Germinal center (tissue), 1 donor: ENCODE data around the gene FBXW8.

Experiments used
- DNase-seq: peaks from one replicate; pipeline ENCODE4 v3.0.0; 2012; ENCODE audit warnings: mixed read lengths, low spot score

Gene FBXW8, protein sequence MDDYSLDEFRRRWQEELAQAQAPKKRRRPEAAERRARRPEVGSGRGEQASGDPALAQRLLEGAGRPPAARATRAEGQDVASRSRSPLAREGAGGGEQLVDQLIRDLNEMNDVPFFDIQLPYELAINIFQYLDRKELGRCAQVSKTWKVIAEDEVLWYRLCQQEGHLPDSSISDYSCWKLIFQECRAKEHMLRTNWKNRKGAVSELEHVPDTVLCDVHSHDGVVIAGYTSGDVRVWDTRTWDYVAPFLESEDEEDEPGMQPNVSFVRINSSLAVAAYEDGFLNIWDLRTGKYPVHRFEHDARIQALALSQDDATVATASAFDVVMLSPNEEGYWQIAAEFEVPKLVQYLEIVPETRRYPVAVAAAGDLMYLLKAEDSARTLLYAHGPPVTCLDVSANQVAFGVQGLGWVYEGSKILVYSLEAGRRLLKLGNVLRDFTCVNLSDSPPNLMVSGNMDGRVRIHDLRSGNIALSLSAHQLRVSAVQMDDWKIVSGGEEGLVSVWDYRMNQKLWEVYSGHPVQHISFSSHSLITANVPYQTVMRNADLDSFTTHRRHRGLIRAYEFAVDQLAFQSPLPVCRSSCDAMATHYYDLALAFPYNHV

DNA sequence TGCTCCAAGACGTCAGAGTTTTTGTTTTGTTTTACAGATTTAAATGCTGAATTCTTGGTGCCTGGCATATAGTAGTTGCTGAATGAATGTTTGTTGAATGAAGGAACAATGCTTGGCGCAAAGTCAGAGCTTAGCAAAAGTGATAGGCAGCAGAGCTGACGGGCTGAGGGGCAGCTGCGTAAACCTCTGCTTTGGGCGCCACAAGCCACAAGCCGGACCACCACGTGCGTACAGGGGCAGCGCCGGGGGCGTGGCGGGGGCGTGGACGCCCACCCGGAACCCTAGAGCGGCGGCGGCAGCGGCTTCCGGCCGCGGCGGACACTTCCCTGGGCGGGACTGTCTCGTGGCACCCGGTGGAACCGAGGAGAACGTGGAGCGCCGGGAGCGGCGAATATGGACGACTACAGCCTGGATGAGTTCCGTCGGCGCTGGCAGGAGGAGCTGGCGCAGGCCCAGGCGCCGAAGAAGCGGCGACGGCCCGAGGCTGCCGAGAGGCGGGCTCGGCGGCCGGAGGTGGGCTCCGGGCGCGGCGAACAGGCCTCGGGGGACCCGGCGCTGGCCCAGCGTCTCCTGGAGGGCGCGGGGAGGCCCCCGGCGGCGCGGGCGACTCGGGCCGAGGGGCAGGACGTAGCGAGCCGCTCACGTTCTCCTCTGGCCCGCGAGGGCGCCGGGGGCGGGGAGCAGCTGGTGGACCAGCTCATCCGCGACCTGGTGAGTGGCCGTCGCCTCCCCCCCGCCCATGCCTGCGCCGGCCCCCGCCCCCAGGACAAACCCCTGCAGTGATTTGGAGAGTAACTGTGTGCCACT, at the start of gene FBXW8:
Gene FBXW8, plus strand, starts transcription at position 306 of the 807 bp plus-strand sequence. Its CDS starts 88 bp downstream, at position 394.
- peak; percentile 79 for DNase-seq

DNA sequence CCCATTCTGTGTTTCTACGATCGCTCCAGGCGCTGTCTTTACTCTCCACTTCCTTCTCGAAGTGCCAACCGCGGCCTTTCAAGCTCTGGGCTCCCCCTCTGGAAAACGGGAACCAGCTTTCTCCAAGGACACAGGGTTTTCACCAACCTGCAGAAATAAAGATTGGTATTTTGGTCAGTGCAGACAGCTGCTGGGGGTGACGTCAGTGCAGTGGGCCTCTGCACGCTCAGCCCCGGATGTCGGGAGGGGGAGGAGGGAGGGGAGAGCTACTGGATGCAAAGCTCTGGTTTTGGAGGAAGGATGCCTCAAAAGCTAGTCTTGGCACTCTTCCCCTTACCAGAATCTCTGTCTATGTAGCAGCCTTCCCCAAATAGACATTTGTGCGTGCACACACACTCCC, 49.4 kb upstream of the FBXW8 start:
- DNase-seq = peak; percentile 83

DNA sequence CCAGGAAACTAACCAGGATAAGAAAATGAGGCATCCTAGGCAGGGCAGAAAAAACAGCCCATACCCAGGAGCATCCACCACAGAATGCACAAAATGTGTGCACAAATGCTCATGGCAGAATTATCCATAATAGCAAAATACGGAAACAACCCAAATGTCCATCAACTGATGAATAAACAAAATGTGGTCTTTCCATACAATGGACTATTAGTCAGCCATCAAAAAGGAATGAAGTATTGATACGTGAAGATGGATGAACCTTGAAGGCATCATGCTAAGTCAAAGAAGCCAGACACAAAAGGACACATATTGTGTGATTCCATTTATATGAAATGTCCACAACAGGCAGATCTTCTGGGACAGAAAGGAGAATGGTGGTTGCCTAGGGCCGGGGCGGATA, 48.6 kb upstream of the FBXW8 start:
- DNase-seq = no peak

DNA sequence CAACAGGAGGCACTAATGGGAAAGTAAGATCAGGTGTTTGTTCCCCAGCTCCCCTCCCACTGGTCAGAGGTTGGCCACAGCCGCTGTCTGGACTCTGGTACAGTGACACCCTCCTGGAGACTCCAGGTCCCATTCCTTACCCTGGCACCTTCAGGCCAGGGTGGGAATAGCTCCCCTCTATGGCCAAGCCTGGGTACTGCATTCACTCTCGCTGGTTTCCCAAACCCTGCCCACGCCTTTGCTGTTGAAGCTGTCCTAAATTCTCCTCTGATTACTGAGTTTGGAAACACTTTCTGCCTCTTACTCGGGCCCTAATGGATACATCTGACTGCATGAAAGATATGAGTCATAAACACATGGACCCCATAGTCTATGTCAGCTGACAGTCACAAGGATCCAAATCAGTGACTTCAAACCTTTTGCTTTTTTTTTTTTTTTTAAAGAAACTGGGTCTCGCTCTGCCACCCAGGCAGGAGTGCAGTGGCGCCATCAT, 47.4 kb upstream of the FBXW8 start:
- DNase-seq = no peak

DNA sequence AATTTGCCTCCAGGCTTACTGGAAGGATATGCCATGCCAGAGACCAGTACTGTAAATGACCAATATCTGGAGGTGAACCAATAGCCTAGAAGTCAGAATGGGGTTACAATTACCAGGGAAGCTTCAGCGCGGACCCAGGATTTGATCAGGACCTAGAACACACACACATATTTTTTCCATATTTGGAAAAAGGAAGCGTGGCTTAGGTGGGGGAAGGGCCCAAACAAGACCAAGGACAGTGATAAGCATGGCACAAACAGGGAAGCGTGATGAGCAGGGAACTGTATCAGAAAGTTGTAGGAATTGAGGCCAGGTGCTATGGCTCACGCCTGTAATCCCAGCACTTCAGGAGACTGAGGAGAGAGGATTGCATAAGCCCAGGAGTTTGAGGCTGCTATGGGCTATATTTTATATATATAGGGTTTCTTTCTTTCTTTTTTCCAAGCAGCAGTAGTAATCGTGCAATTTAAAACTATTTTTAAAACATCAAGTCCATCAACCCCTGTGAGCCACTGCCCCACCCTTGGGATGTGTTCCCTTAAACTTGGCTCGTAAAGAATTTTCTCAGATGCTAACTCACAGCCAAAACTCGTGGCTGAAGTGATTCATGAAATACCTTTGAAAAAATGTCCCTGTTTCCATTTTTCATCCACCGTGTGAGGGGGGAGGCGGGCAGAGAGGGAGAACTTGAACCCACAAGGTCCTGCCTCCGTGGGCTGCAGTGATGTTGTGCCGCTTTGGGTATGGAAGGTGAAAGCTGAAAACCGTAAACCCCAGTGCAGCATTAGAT, 46.2 kb upstream of the FBXW8 start:
- DNase-seq = no peak

DNA sequence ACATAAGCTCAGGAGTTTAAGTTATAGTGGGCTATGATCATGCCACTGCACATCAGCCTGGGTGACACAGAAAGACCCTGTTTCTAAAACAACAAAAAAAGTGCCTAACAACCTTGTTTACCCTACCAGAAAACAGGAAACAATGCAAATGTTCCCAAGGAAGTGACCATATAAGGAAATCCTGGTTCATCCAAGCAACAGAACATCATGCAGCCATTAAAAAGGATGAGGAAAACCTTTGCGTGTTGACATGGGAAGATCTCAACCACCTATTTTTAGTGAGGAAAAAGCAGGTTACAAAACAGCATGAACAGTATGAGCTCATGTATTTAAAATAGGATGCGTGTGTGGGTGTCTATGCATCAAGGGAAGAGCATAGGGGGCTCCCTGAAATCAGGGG, 43.2 kb upstream of the FBXW8 start:
- no peak for DNase-seq

DNA sequence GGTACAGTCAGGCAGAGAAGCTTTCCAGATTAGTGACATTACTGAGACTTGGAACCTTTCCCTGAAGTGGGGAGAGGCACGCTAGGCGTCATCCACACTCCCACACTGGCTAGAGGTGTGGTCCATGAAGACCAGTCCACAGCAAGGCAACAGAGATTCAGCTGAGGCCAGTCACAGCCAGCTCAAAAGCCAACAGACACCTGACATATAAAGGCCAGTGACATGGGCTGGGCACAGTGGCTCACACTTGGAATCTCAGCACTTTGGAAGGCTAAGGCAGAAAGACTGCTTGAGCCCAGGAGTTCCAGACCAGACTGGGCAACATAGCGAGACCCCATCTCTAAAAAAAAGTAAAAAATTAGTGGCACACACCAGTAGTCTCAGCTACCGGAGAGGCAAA, 40.4 kb upstream of the FBXW8 start:
- no peak for DNase-seq

DNA sequence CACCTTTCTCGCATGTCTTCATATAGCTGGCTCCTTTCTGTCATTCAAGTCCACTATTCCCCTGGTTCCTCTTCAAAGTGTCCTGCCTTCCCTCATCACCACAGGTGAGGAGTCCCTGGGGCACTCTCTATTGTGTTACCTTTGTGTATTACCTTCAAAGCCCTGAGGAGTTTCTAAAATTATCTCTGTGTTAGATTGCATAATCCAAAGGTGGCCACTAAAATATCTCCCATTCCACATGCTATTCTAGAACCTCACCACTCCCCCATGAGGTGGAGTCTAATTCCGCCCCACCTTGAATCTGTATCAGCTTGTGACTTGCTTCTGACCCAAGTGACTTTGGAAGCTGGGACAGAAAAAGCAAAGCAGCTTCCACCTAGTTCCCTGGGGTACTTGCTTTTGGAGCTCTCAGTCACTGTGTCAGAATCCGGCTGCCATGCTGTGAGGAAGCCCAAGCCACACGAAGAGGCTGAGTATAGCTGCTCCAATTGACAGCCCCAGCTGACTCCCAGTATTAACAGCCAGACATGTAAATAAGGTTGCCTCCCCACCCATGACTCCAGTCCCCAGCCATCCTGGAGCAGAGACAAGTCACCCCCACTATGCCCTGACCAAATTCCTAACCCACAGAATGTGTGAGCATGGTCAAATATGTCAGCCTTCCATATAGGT, 36.3 kb upstream of the FBXW8 start:
- DNase-seq = no peak

DNA sequence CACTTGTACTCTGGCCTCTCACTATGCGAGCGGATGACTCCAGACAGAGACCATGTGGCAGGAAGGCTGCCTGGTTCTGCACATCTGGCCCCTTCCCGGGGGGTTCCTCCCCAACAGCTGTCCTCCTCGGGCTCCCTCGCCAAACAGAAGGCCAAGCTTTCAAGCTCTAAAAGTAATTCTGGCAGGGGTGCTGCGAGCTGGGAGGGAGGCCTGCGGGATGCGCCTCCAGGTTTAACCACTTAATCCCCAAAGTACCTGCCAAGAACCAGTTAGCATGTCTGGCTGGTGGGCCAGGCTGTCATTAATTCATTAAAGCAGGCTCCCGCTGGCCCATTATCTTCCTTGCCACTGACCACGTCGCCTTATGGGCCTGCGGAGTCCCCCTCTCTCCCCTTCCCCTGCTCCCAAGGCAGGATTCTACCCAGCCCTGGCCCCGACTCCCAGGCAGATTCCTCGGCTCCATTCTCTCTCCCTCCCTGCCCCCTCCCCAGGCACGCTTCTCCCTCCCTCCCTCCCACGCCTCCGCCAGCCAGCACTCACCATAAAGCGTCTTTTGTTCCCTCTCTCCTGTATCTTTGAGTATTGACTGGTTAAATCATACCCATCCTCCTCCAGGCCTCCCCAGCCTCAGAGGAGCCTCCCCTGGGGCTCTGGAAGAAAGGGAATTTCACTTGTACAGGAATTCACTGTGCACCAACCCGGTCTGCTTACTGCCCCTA, 34.4 kb upstream of the FBXW8 start:
- DNase-seq = no peak

DNA sequence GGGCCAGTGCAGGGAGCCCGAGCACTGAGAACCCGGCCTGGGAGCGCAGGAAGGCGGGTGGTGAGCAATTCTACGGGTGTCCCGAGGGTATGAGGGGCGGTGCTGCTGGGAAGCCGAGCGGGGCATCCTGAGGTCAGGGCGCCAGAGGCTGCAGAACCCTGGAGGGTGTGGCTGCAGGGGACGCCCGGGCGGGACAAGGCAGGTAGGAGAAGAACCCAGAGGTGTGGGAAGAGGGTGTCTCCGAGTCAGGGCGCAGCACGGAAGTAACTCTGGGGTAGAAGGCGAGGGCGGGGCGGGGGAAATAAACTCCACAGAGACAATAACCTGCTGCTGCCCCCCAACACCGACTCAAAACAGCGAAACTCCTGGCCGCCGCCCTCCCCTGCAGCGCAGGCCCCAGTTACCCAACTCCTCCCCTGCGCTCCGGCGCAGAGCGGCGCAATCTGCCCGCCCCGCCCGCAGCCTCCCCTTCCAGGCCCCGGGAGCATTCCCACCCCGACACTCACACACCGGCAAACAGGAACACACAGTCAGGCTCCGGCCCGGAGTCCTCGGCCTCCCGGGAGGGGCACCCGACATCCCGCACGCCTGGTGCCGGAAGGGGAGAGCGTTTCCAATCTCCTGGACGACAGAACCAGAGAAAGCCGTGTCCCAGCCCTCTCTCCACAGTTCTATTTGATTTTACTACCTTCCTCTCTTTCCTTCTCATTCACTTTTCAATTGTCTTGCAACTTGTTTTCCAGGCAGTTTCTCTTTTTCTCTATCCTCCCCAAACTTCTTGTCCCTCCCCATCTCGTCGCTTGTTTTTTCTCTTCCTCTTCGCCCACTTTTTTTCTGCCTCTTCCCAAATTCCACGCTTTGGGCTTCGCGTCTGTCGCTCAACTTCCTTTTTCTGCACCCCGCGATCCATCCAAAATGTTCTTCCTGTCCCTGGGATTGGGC, 31.9 kb upstream of the FBXW8 start:
- DNase-seq = no peak

DNA sequence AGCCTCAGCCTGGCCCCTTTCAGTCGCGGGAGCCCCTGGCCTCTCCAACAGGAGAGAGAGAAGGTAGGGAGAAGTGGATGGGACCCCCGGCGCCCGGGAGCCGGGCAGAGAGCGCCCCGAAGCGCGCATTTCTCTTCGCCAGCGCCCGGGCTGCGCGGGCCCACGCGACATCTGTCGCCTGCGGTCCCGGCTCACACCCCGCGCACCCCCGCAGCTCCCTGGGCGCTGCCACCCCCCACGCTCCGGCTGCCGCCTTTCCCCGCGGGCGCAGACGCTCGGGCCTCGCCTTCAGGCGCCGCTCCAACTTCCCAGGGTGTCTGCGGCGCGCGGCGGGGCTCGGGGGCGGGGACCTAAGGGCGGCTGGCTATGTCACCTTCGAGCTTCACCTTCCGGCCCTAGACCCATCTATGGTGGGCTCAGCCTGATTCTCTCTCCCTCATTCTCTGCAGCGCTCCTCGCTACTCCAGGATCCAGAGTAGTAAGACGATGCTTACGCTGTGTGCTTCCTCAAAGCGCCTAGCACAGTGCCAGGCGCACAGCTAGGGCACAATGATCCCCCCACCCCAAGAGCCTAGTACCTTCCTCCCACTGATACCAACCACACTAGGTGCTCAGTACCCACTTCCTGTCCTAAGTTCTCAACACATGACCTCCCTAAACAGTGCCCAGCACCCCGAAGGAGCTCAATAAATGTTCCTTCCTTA, 31.1 kb upstream of the FBXW8 start:
- no peak for DNase-seq

DNA sequence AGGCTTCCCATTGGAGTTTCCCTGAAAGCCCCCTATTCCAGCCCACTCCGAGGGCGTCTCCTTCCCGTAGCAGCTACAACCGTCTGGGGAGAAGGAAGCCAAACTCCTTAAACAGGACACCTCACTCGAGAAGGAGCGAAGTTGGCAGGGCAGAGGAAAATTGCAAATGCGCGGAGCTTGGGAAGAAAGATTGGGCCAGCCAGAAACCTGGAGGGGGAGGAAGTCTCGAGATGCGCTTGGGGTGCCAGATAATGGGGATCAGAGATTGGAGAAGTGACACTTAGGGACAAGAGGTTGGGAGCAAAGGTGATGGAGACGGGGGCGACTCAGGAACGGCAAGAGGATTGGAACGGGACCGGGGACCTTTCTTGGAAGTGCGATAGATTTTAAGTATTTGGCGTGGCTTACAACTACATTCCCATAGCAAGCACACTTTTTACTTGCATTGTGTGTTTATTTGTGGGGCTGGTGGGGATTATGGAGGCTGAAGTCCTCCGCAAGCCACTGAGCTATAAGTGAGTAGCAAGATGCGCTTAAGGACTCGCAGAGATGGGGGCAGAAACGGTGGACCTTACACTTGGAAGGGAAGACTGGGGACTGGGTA, 30.4 kb upstream of the FBXW8 start:
- DNase-seq = no peak

DNA sequence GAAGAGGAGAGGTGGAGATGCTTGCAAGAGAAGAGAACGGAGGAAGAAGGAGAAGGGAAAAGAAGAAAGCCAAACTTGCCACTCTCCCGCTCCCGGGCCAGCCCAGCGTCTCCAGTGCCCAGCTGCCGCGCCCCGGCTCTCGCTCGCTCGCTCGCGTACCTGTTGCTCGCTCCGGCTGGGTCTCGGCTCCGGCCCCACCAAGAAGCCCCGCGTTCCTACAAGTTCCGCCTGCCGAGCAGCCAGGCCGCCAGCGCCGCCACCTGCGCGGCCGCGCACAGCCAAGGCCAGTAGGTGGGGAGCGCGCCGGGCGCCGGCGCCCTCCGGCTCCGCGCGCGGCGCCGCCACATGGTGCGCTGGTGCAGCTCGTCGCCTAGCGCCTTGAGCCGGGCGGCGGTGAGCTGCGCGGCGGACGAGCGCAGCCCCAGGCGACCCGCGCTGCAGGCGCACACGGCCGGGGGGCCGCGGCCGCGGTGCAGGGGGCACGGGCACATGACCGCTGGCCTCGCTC, 29.9 kb upstream of the FBXW8 start:
- DNase-seq = peak; percentile 84

DNA sequence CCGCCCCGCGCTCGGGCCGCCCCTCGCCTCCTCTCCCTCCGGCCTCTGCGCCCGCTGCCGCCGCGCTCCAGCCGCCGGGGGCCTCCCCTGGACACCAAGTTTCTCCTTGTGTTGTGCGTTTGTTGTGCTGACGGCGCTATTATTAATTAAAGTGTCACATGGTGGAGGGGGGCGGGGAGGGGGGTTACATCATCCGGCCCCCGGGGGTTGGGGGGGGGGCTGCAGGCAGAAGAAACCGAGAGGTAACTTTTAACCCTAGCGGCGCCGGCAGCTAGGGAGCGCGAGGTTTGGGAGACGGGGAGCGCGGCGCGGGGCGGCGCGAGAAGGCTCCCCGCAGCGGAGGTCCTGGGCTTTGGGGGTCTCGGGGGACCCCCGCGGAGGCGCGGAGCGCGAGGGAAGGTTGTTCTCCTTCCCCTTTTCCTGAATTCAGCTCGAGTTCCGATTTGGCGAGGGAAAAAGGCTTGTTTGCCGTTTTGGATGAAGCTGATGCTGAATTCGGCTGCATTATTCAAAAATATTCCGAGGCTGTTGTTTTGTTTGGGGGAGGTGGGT, 29.3 kb upstream of the FBXW8 start, which contains the start of gene HRK:
Gene HRK, minus strand, starts transcription at position 117 of the 552 bp plus-strand sequence. CDS start 134 bp downstream, outside the sequence.
- DNase-seq = no peak

DNA sequence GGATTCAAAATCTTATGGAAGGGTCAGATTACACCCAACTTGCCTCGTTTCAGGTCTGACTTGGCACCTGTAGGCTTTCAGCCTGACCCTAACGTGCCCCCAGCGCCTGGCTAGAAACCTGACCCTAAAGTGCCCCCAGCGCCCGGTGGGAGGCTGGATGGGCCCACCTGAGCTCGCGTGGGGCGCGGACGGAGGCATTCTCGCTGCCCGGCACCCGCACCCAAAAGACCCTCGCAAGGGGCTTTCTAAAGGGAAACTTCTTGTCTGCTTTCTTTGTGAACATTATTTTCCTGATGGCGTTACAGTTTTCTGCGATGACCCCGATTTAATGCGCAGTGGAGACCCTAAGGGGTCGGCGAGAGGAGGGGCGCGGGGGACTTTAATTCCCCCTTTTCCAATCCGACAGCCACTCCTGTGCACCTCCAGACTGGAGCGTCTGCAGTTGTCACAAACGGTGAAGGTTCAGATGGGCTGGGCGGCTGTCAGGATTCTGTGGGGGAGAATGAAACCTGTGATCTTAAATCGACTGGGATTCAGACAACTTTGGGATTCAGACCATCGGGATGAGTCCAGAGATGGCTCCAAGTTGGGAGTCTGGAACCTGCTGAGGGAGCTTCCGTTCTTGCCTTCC, 28.8 kb upstream of the FBXW8 start:
- no peak for DNase-seq

DNA sequence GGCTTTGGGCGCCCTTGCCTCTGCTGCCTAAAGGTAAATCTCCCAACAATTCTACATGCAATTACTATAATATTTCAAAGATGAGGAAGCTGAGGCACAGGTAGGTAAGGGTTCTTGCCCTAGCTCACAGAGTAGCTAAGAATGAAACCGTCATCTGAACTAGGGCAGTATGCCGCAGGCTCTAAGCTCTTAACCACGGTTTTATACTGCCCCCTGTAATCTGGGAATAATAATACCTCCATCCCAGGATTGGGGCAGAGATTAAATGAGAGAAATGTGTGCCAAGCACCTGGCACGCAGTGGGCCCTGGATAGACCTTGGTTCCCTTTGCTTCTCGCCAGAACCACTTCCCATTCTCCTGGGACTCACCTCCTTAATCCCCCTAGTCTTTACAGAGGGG, 28.0 kb upstream of the FBXW8 start:
- DNase-seq = peak; percentile 39

DNA sequence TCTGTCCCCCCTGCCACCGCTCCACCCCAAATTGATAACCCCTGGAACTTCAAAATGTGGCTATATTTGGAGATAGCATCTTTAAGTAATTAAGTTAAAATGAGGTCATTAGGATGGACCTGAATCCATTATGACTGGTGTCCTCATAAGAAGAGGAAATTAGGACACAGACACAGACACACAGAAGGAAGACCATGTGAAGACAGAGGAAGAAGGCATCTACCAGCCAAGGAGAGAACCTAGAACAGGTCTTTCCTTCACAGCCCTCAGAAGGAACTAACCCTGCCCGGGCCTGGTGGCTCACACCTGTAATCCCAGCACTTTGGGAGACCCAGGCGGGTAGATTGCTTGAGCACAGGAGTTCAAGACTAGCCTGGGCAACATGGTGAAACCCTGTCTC, 25.9 kb upstream of the FBXW8 start:
- DNase-seq = no peak
